GM12801 (cell line): ENCODE data around the gene ROBO4.

Source experiments
- TF ChIP-seq, protein P1 (sequence below): IDR thresholded peaks from one replicate; pipeline ENCODE4 v1.5.1; 2011; ENCODE audit warnings: control low read depth; ENCODE audit not compliant: insufficient read length; ENCODE audit errors: extremely low read depth

The ROBO4 gene

GRCh38 chr11:124879493-124880289, 18.0 kb downstream of the ROBO4 start:
- TF ChIP-seq, protein P1, sequence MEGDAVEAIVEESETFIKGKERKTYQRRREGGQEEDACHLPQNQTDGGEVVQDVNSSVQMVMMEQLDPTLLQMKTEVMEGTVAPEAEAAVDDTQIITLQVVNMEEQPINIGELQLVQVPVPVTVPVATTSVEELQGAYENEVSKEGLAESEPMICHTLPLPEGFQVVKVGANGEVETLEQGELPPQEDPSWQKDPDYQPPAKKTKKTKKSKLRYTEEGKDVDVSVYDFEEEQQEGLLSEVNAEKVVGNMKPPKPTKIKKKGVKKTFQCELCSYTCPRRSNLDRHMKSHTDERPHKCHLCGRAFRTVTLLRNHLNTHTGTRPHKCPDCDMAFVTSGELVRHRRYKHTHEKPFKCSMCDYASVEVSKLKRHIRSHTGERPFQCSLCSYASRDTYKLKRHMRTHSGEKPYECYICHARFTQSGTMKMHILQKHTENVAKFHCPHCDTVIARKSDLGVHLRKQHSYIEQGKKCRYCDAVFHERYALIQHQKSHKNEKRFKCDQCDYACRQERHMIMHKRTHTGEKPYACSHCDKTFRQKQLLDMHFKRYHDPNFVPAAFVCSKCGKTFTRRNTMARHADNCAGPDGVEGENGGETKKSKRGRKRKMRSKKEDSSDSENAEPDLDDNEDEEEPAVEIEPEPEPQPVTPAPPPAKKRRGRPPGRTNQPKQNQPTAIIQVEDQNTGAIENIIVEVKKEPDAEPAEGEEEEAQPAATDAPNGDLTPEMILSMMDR, result no peak

DNA sequence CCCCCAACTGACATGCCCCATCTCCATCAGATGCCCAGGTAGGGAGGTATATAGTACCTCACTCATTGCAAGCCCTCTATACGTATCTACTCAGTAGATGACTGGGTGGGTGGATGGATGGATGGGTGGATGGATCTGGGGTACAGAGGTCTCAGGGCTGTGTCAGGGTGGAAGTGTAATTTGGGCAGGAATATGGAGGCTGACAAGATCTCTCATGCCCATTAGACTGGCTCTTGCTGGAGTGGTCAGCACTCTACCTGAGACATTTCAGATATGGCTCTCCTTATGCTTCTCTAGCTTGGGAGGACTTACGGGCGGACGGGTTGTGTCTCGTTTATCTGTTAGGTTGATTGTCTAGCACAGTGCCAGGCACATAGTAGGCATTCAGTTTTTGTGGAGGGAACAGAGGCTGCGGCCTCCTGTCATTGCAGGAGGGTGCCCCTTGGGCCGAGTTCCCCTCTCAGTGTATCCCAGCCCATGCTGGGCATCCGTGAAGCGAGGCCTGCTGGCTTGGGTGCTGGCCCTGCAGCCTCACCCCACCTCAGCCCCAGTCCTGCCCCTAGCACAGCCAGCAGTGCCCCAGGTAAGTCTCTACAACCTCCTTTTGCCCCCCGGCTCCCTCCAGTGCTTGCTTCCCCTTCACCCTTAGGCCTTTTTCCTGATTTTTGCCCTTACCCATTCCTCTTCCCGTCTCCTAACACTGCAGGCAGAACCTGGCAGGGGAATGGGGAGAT, 18.7 kb downstream of the ROBO4 start:
- TF ChIP-seq, protein P1, result no peak

DNA sequence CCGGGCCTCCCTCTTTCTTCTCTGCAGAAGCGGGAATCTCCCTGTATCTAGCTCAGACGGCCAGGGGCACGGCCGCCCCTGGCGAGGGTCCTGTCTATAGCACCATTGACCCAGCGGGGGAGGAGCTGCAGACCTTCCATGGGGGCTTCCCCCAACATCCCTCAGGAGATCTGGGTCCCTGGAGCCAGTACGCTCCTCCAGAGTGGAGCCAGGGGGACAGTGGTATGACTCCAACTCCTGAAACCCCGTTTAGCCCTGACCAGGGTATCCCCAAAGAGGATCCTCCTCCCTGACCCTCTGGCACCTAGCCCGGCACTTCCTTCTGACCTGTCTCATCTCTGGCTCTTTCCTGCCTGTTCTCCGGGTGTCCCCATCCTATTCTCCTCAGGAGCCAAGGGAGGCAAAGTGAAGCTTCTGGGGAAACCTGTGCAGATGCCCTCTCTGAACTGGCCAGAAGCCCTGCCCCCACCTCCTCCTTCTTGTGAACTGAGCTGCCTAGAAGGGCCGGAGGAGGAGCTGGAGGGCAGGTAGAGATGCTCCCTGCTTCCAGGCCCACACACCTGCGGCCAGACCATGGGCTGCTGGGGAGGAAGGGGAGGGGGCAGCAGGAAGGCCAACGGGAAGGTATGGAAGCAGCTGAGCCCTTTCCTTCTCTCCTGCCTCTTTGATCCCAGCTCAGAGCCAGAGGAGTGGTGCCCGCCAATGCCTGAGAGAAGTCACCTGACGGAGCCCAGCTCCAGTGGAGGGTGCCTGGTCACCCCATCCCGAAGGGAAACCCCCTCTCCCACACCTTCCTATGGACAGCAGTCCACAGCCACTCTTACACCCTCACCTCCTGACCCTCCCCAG, 19.5 kb downstream of the ROBO4 start:
- TF ChIP-seq, protein P1, result no peak

DNA sequence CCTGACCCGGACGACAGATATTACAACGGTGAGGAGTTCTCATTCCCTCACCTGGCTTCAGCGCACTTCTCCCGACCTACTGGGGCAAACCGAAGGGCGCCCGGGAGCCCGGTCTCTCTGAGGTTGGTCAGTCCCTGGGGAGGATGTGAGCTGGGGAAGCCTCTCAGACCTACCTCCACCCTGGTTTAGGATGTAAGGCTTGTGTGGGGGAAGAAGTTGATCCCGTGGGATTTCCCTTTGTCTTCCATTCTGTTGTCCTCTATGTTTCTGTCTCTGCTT, 20.1 kb downstream of the ROBO4 start:
- TF ChIP-seq, protein P1, result no peak

DNA sequence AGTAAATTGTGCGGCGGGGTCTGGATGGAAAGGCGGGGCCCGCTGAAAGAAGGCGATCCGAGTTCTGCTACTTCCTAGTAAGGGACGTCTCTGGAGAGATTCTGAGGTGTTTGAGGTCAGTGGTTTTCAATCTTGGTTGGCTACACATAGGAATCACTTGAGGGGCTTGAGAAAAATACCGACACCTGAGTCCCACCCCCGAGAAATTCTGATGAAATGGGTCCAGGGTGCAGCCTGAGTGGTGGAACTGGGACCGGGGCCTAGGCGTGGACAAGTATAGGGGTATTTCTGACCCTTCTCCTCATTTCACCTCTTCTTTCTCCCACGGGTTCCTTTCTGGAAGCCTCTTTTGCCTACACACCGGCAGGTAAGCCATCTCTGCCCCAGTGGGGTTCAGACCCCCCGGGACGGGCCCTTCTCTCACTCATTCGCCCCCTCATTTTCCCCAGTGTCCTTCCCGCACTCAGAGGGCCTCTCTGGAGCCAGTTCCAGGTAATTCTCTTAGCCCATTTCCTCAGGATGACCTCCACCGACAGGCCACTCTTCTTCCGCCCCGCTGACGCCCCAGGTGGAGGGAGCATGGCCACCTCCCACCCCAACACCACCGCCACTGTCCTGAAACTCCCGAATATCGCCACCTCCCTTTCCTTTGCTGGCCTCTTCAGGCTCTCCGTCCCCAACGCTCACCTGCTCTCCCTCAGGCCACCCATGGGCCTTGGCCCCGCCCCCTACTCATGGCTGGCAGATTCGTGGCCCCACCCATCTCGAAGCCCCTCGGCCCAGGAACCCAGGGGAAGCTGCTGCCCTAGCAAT, 20.6 kb downstream of the ROBO4 start:
- TF ChIP-seq, protein P1, result no peak

DNA sequence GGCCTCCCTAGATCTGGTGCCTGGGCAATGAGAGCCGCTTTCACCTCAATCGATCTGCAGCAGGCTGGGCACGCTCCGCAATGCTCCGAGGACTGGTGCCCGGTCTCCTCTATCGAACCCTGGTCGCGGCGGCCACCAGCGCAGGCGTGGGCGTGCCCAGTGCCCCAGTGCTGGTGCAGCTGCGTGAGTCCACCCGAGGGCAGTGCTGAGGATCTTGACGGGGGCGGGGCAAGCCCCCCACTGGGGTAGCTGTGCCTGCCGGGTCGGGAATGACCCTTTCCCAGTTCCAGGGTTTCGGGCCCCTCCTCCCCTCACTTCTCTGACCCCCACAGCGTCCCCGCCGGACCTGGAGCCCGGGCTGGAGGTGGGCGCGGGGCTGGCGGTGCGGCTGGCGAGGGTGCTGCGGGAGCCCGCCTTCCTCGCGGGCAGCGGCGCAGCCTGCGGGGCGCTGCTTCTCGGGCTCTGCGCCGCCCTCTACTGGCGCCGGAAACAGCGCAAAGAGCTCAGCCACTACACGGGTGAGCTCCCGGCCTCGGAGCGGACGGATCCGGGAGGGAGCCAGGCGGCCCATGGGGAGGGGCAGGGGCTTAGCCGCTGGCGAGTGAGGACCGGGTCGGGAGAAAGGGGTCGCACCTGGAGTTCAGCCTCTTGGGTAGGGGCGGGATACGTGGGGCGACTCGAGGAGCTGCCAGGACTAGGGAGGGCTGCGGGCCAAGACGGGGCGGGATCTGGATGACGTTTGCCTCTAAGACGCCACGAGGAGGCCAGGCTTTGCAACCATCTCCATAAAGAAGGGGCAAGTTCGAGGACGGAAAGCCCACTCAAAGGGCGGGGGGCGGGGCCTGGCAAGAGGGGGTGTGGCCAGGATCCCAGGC, 21.5 kb downstream of the ROBO4 start:
- TF ChIP-seq, protein P1, result no peak
